ENCODE measurements around the gene PAPPA. TPM values are rescaled to one million over a fixed set of nuclear protein-coding genes. Genes with fewer than 3 reads are reported as not detected.

PAPPA gene
- total and polyA plus RNA-seq, 9 of the 15 experiments (the other 6 are each of a cell fraction or from before 2014, with no cell fraction given), result 0.06 to 0.18 (median 0.11) TPM

GRCh38 chr9:116151199-116151598 is 2.4 kb upstream of the PAPPA start (continued):
- TF ChIP-seq ZNF318 (IDR thresholded peaks at IDR 0.05; ENCODE audit: borderline replicate concordance in 1 of 2, low read depth in 1 of 2), result no peak
- TF ChIP-seq ZBED1 (IDR thresholded peaks at IDR 0.05), result no peak
- no peak for TF ChIP-seq SPI1 (IDR thresholded peaks at IDR 0.05; ENCODE audit: borderline replicate concordance, low read depth, low read length)
- TF ChIP-seq, protein P1, sequence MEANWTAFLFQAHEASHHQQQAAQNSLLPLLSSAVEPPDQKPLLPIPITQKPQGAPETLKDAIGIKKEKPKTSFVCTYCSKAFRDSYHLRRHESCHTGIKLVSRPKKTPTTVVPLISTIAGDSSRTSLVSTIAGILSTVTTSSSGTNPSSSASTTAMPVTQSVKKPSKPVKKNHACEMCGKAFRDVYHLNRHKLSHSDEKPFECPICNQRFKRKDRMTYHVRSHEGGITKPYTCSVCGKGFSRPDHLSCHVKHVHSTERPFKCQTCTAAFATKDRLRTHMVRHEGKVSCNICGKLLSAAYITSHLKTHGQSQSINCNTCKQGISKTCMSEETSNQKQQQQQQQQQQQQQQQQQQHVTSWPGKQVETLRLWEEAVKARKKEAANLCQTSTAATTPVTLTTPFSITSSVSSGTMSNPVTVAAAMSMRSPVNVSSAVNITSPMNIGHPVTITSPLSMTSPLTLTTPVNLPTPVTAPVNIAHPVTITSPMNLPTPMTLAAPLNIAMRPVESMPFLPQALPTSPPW (CRISPR knock-in tag; IDR thresholded peaks at IDR 0.05), result no peak
- TF ChIP-seq FOXP4 (CRISPR knock-in tag; IDR thresholded peaks at IDR 0.05; ENCODE audit: borderline replicate concordance), result no peak
- no peak for TF ChIP-seq NFE2L1 (tag; IDR thresholded peaks at IDR 0.05; ENCODE audit: borderline replicate concordance, low read depth)
- TF ChIP-seq NCOA4 (IDR thresholded peaks at IDR 0.05; ENCODE audit: partially characterized antibody), result no peak
- no peak for TF ChIP-seq U2AF1 (optimal IDR thresholded peaks at IDR 0.05; ENCODE audit: low read depth, low read length)
- TF ChIP-seq CBX5 (IDR thresholded peaks at IDR 0.05; ENCODE audit: borderline replicate concordance, low read depth), result no peak
